Ishikawa (cell line): Measurements from ENCODE around the gene THUMPD1.

ENCODE experiments used
- CREB1 ChIP-seq: IDR thresholded peaks from 2 replicates; pipeline ENCODE4 v1.6.1; 2012; ENCODE audit warnings: low read depth
- FOXM1 ChIP-seq: IDR thresholded peaks from 2 replicates; pipeline ENCODE4 v1.6.1; 2012; ENCODE audit warnings: low read depth, borderline replicate concordance
- YY1 ChIP-seq: IDR thresholded peaks from 2 replicates; pipeline ENCODE4 v1.6.1; 2012; ENCODE audit warnings: low read depth
- TF ChIP-seq, protein P1 (sequence below): IDR thresholded peaks from 2 replicates; pipeline ENCODE4 v1.6.1; 2012

DNA sequence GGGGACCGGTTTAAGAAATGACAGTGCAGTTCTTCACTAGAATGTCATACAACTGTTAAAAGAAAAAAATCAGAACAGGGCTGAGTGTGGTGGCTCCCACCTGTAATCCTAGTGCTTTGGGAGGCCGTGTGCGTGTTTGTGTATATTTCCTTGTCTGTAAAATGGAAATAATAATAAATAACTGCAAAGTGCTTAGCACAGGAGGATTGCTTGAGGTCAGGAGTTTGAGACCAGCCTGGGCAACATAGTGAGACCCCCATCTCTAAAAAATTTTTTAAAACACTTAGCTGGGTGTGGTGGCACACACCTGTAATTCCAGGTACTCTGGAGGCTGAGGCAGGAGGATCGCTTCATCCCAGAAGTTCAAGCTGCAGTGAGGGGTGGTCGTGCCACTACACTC is 24.7 kb upstream of the THUMPD1 start:
- TF ChIP-seq CREB1, result no peak
- no peak for TF ChIP-seq FOXM1
- TF ChIP-seq, protein P1, sequence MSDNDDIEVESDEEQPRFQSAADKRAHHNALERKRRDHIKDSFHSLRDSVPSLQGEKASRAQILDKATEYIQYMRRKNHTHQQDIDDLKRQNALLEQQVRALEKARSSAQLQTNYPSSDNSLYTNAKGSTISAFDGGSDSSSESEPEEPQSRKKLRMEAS, result no peak
- no peak for TF ChIP-seq YY1
